DMS114 treated with DMSO at 0.1 percent for 48 hours (cell line): ENCODE data around the gene RILP.

Source experiments
- DNase-seq: peaks from one replicate; lab custom pipeline; 2025; ENCODE audit not compliant: unreplicated experiment; lab: John Stamatoyannopoulos, UW

The RILP gene

DNA sequence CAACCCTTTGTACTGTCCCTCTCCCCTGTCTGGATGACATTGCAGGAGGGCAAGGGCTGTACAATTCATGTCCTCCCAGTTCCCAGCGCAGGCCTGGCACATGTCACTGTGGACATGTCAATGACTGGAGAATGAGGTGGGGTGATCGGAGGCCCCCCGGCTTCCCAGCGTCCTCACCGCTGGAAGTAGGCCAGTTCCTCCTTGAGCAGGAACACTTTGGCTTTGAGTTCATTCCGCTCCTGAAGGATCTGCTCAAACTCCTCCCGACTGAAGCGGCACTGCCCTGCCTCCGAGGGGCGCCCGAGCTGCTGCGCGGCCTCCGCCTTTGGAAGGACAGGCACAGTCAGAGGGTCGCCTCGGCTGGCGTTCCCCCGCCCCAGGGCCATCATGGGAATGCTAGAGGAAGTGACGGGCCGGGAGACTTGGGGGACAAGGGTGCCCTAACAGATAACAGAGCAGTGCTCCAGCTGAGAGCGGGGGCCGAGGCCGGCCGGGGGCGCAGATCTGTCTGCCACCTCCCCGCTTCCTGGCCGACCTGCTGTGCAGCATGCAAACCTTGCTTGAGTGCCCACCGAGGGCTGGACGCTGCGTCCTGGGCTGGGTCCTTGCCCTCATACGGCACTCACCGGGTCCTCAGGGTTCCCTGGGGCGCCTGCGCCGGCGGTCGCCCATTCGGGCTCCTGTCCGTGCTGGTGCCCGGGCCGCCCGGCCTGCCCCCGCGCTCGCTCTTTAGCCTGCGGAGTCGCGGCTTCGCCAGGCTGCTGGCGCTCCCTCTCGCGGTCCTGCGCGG lies 1.3 kb downstream of the RILP start:
- no peak for DNase-seq

GRCh38 chr17:1647802-1648171 lies 1.9 kb downstream of the RILP start:
- DNase-seq: no peak

DNA sequence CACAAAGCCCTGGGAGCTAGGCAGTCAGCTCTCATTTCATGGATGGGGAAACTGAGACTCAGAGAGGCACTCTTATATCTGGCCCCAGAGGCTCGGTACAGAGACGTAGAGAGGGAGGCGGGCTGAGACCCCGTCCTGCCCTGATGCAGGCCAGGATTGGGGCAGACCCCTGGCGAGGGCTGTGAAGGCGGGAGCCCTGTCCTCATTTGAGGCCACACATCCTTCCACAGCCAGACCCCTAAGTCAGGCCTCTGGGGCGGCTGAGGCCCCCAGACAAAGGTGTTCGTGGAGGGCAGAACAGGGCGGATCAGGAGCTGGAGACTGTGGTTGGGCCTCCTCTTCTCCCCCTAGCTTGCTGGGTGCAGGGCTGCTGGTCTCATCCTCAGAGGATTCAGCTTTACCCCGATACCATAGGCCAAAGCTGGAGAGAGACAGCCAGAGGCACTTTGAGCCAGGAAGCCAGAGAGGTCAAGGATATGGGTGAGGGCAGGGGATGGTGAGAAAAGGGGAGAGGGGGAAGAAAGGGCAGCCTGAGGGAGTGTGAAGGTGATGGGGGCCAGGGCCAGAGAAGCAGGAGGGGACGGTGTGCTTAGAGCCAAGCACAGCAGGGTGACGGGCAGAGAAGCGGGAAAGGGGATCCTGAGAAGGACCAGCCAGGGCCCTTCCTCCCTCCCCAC lies 3.3 kb downstream of the RILP start:
- no peak for DNase-seq

DNA sequence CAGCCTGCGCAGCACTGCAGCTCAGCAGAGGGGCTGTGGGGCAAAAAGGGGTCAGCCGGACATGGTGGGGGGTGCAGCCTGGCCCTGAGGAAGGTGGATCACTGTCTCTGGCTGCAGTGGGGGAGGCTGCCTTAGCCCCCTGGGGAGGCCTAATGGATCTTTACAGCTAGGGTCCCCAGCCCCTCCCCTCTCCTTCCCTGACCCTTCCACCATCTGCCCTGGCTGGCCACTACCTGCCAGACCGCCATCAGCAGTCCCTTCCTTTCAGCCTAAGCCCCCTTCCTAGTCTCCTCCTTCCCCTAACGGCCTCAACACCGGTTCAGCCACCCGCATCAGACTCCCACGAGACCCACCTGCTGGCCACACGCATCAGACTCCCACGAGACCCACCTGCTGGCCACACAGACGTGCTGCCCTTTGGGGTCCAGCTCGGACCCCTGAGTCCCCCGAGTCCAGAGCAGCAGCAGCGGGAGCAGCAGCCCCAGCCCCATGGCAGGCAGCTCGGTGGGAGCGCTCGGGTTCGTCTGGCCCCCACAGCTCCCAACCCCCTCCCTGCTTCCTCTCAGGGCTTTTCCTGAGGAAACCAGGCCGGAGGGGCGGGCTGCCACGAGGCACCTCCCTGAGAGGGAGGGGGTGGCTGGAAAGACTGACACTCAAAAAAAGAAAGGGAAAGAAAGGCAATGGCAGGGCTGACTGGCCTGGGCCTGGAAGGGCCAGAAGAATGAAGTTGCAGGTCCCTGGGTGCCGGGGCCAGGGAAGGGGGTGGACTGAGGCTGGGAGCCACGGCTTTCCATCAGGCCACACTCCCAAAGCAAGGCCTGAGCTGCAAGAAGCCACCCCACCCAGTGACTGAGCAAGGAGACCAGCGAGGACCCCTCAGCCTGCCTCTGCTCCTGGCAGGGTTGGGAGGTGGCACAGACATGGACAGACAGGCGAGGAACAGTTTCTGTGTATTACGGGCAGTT lies 4.2 kb downstream of the RILP start, which contains the start of gene SCARF1:
Gene SCARF1, minus strand, starts transcription at position 526 of the 965 bp plus-strand sequence. Its CDS starts 35 bp downstream, at position 491.
- no peak for DNase-seq

GRCh38 chr17:1644493-1645206 lies 5.0 kb downstream of the RILP start:
- no peak for DNase-seq

- DNase-seq: no peak
Observed at GRCh38 chr17:1643999-1644492, 5.6 kb downstream of the RILP start.

DNA sequence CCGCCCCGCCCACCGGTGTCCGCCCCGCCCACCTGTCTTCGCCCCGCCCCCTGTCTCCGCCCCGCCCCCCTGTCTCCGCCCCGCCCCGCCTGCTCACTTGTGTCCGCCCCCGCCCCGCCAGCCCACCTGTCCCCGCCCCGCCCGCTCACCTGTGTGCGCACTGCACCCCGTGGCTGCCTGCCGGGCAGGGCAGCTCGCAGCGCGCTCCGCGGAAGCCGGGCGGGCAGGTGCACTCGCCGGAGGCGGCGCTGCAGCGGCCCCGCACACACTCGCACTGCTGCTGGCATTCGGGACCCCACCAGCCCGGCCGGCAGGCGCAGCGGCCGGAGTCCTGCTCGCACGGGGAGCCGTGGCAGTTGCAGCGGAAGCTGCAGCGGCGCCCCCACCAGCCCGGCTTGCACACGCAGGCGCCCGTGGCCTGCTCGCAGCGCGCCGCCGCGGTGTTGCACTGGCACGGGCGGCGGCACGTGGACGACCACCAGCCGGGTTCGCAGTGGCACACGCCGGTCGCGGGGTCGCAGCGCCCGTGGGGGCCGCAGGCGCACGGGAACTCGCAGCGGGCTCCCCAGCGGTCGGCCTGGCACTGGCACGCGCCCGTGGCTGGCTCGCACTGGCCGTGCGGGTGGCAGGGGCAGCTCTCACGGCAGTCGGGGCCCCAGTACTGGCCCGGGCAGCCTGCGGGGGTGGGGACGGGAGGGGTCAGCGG lies 6.2 kb downstream of the RILP start:
- no peak for DNase-seq

DNA sequence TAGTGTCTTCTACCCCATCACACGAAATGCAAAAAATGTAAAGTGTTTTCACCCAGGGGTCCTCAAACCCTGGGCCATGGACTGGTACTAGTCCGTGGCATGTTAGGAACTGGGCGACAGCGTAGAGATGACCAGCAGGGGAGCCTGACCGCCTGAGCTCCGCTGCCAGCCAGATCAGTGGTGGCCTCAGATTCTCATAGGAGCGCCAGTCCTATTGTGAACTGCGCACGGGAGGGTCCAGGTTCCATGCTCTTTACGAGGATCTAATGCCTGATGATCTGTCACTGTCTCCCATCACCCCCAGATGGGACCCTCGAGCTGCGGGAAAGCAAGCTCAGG lies 8.6 kb downstream of the RILP start:
- DNase-seq: no peak

GRCh38 chr17:1640329-1641064 lies 9.2 kb downstream of the RILP start:
- DNase-seq: no peak

DNA sequence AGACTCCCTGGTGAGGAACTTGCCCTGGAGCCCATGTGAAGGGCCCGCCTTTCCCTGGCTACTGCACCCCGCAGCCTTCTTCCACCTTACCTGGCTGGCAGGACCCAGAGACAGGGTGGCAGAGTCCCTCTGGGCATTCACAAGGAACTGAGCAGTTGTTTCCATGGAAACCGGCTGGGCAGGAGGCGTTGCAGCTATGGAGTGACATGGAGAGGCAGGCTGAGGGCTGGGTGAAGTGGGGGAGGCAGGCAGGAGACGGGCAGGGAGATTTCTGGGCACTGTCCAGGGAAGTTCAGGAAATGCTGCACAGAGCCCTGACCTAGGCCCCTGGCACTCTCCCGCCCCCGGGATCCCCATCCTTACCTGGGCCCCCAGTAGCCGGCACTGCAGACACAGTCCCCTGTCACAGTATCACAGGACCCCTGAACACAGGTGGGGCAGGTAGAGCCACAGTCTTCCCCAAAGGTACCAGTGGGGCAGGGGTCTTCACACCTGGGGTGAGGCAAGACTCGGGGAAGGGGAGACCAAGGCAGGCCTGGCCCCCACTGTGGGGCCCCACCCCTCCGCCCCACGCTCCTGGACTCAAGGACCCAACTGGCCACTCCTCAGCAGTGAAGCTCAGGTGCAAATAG lies 10.0 kb downstream of the RILP start:
- no peak for DNase-seq

DNA sequence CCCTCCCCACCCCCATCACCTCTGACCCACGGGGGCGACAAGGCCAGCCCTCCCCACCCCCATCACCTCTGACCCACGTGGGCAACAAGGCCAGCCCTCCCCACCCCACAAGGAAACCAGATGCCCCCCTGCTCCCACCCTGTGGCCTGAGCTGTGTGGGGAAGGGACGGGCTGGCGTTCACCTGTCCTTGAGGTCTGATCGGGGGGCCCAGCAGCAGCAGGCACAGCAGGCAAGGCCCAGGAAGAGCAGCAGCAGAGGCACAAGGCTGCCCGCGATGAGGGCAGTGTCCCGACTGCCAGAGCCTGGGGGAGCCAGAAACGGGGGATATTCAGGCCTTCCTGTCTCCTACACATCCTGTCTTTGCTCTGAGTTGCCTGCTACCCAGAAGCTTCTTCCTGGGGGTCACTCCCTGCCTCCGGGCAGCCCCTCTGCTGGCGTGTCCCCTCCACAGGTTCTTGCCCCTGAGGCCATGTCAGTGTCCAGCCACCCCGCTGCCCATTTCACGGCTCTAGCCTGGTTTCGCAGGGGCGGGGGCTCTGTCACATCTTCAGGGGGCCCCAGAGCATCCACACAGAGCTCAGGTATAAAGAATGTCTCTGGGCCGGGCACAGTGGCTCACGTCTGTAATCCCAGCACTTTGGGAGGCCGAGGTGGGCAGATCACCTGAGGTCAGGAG lies 10.9 kb downstream of the RILP start:
- DNase-seq: no peak

DNA sequence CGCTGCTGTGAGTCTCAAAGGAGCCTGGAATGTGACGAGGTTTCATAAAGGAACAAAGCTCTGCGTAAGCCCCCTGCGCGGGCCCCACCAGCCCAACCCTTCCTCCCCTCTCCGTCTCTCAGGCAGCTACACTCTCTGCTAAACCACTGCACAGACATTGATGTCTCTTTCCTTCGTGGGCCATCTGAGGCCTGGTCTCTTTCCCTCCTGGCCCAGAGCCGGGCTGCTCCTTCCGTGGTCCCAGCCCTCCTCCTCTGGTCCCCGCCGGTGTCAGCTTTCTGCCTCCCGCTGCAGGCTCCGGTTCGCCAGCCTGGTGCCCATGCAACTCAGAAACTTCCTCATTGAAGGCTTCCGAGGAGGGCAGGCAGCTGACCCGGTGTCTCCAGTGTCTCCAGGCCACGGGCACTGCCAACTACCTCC lies 11.5 kb downstream of the RILP start:
- DNase-seq: no peak

DNA sequence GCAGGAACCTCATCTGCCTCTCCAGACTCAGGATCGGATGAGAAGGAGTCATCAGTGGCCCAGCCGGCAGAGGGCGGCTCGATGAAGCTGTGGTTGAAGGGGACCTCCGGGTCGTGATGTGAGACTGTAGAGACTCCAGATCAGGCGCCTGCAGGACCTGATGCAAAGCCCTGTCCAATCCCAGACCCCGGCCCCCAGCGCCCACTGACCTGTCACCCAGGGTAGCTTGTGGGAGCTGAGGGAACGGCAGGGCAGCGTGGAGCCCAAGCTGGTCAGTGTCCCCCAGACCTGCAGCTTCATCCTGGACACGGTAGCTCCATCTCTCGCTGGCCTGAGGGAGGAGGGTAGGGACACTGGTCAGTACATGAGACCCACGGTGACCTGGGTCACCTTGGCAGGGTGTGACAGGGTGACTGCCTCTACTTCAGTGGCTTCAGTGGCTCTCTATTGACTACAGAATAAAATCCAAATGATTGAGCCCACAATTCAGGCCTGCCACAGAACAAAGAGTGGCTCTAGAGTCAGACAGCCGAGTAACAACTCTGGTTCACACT lies 12.9 kb downstream of the RILP start:
- no peak for DNase-seq

DNA sequence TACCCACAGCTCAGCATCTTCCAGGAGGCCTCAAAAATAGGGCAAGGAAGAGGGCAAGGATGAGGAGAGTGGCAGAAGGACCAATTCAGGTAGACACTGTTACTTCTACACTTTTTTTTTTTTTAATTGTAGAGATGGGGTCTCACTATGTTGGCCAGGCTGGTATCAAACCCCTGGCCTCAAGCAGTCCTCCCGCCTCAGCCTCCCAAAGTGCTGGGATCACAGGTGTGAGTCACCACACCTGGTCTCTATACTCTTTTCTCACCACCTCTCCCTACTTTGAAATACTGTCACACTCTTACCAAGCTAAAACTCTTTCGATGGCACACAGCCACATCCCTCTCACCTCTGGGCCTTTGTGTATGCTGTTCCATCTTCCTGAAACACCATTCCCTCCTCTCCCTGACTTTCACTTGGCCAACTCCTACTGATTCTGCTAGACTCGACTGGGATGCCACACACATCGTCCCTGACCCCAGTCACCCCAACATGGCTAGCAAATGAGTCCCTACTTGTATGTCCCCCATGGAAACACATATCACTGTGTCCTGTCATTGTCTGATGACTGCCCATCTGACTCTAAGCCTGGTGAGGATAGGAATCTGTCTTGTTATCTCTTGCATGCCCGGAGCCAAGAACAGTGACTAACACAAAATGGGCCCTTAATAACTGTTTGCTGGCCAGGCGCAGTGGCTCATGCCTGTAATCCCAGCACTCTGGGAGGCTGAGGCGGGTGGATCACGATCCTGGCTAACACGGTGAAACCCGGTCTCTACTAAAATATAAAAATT lies 13.8 kb downstream of the RILP start:
- no peak for DNase-seq

DNA sequence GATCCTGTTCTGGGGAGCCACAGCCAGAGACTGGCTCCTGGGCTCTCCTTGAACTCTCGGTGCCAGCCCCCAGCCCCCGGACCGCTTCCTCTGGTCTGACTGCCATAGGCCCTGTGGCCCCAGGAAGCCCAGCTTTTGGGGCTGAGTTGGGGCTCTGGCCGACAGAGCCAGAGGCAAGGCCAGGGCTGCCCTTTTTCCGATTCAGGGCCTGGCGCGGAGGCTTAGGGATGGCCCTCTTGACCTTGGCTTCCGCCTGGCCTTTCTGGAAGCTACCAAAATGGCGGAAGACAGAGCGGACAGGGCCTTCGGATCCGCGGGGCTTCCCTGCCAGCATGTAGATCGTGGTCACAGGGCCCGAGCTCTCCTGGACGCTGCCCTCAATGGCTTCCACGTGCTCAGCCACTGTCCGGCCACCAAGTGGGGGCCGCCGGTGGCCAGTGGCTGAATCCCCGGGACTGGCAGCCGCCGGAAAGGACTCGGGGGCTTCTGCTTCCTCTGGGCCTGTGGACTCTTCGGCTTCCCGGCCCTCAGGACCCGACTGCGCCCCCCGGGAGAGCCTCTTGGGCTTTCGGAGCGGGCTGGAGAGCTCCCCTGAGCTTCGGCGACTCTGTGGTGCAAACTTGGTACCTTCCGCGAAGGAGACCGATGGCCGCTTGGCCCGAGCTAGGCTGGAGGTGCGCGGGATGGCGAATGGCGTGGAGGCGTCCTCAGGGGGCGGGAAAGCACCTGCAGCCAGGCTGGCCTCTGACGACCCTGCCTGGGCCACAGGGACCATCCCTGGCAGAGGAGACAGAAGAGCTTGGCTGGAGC lies 14.6 kb downstream of the RILP start:
- no peak for DNase-seq

DNA sequence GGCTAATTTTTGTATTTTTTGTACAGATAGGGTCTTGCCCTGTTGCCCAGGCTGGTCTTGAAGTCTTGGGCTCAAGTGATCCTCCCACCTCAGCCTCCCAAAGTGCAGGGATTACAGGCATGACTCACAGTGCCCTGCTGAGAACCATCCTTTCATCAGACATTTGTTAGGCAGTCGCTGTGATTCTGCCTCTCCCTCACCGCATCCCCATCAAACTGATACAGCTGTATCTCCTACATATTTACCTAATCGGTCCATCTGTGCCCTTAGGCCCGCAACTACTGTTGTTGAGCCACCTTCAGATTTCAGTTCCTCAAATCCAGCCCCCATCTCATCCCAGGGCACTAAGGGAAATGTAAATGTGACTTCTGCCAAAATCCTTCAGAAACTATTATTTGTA lies 19.0 kb downstream of the RILP start:
- no peak for DNase-seq
